Peyer's patch (tissue), 4 donors: ENCODE results near the gene SYT8.

ENCODE experiments used
- CTCF ChIP-seq, 6 experiments: fragments of 450-650 bp in 4 of 6; fragments of 200-600 bp in 2 of 6; sonication (generic) in 1 of 6; IDR thresholded peaks; one replicate each; pipeline ENCODE4 v1.5.1; 2017 to 2019; ENCODE audit warnings: antibody characterized with exemption in 6 of 6, mild to moderate bottlenecking in 3 of 6, moderate library complexity in 1 of 6
- POLR2A ChIP-seq, 2 donors: fragments of 450-650 bp; IDR thresholded peaks; one replicate each; pipeline ENCODE4 v1.5.1; 2017; ENCODE audit warnings: antibody characterized with exemption in 2 of 2, mild to moderate bottlenecking in 2 of 2, moderate library complexity in 2 of 2

- TF ChIP-seq CTCF (IDR thresholded peaks at IDR 0.05) (peak; percentile 87 to 99 (median 96)), POLR2A (IDR thresholded peaks at IDR 0.05) (no peak)
Measured at GRCh38 chr11:1832211-1832919, 2.4 kb upstream of the SYT8 start.
